NT2/D1 (cell line): Measurements from ENCODE around the gene COL1A2.

Experiments
- DNase-seq: peaks from one replicate; pipeline ENCODE4 v3.0.0-alpha.2; 2011; ENCODE audit warnings: low read depth, low spot score
- H3K27me3 ChIP-seq: 2 replicates; pipeline ENCODE4 v1.6.0; 2011; ENCODE audit warnings: mild to moderate bottlenecking; ENCODE audit not compliant: insufficient read length, insufficient read depth
- H3K36me3 ChIP-seq: 2 replicates; pipeline ENCODE4 v1.6.1; 2011; ENCODE audit warnings: mild to moderate bottlenecking, low read length, mixed read lengths; ENCODE audit not compliant: insufficient read depth, insufficient read length
- H3K4me1 ChIP-seq: 2 replicates; pipeline ENCODE4 v1.5.1; 2011; ENCODE audit not compliant: insufficient read depth, insufficient read length
- H3K4me3 ChIP-seq: 2 replicates; pipeline ENCODE4 v1.5.1; 2011; ENCODE audit warnings: low read depth; ENCODE audit not compliant: insufficient read length
- H3K9ac ChIP-seq: 2 replicates; pipeline ENCODE4 v1.6.0; 2011; ENCODE audit warnings: low read depth; ENCODE audit not compliant: insufficient read length
- H3K9me3 ChIP-seq: 2 replicates; pipeline ENCODE4 v1.5.1; 2011; ENCODE audit warnings: mild to moderate bottlenecking, low read length; ENCODE audit not compliant: insufficient read depth
- SUZ12 ChIP-seq: IDR thresholded peaks from 2 replicates; pipeline ENCODE4 v1.6.1; 2011; ENCODE audit not compliant: insufficient read length, insufficient read depth; ENCODE audit errors: extremely low read depth
- YY1 ChIP-seq: IDR thresholded peaks from 2 replicates; pipeline ENCODE4 v1.6.1; 2011; ENCODE audit not compliant: insufficient read length, insufficient read depth
- ZNF274 ChIP-seq: IDR thresholded peaks from 2 replicates; pipeline ENCODE4 v1.6.1; 2011; ENCODE audit warnings: mild to moderate bottlenecking, low read depth, low read length

COL1A2 gene

GRCh38 chr7:94410413-94411187 lies 15.9 kb downstream of the COL1A2 start:
- Histone ChIP-seq H3K36me3 (peaks cover 92% of the 10 kb centered on the region), H3K9me3 (no peaks in the 10 kb centered on the region), H3K9ac (no peak overlapping the region), H3K4me3 (no peak overlapping the region), H3K4me1 (no peaks in the 10 kb centered on the region), H3K27me3 (no peaks in the 10 kb centered on the region)
- TF ChIP-seq ZNF274 (no peak), SUZ12 (no peak), YY1 (no peak)
- no peak for DNase-seq

GRCh38 chr7:94411188-94411466 lies 16.4 kb downstream of the COL1A2 start:
- TF ChIP-seq SUZ12: no peak
- TF ChIP-seq ZNF274: no peak
- no peak for TF ChIP-seq YY1
- H3K9me3 ChIP-seq: no peaks in the 10 kb centered on the region
- H3K4me1 ChIP-seq: no peaks in the 10 kb centered on the region
- H3K4me3 ChIP-seq: no peak overlapping the region
- peaks cover 91% of the 10 kb centered on the region for H3K36me3 ChIP-seq
- DNase-seq: no peak
- no peaks in the 10 kb centered on the region for H3K27me3 ChIP-seq
- no peak overlapping the region for H3K9ac ChIP-seq

GRCh38 chr7:94412762-94413322 lies 18.1 kb downstream of the COL1A2 start:
- H3K36me3 ChIP-seq: peaks cover 95% of the 10 kb centered on the region
- DNase-seq: no peak

GRCh38 chr7:94414481-94414880 lies 19.8 kb downstream of the COL1A2 start:
- no peak for DNase-seq
- H3K36me3 ChIP-seq: peaks cover 96% of the 10 kb centered on the region
- no peaks in the 10 kb centered on the region for H3K9me3 ChIP-seq
- no peaks in the 10 kb centered on the region for H3K27me3 ChIP-seq
- H3K4me3 ChIP-seq: no peak overlapping the region
- H3K9ac ChIP-seq: no peak overlapping the region
- TF ChIP-seq YY1: no peak
- TF ChIP-seq ZNF274: no peak
- TF ChIP-seq SUZ12: no peak
- no peaks in the 10 kb centered on the region for H3K4me1 ChIP-seq

More at GRCh38 chr7:94412762-94413322, 18.1 kb downstream of the COL1A2 start:
- TF ChIP-seq ZNF274 (no peak), YY1 (no peak), SUZ12 (no peak)
- Histone ChIP-seq H3K4me3 (no peak overlapping the region), H3K27me3 (no peaks in the 10 kb centered on the region), H3K9me3 (no peaks in the 10 kb centered on the region), H3K9ac (no peak overlapping the region), H3K4me1 (no peaks in the 10 kb centered on the region)

GRCh38 chr7:94414980-94415379 lies 20.3 kb downstream of the COL1A2 start:
- peaks cover 96% of the 10 kb centered on the region for H3K36me3 ChIP-seq
- no peak for TF ChIP-seq ZNF274
- no peak for TF ChIP-seq SUZ12
- no peak for TF ChIP-seq YY1
- no peak for DNase-seq
- H3K9me3 ChIP-seq: no peaks in the 10 kb centered on the region
- H3K4me3 ChIP-seq: no peak overlapping the region
- H3K27me3 ChIP-seq: no peaks in the 10 kb centered on the region
- H3K9ac ChIP-seq: no peak overlapping the region
- no peaks in the 10 kb centered on the region for H3K4me1 ChIP-seq

GRCh38 chr7:94417306-94417705 lies 22.6 kb downstream of the COL1A2 start:
- TF ChIP-seq ZNF274 (no peak), SUZ12 (no peak), YY1 (no peak)
- H3K36me3 ChIP-seq: peaks cover 95% of the 10 kb centered on the region
- no peaks in the 10 kb centered on the region for H3K27me3 ChIP-seq
- no peak overlapping the region for H3K9ac ChIP-seq
- H3K9me3 ChIP-seq: no peaks in the 10 kb centered on the region
- no peak for DNase-seq
- no peak overlapping the region for H3K4me3 ChIP-seq
- H3K4me1 ChIP-seq: no peaks in the 10 kb centered on the region

- Histone ChIP-seq H3K4me1 (no peaks in the 10 kb centered on the region), H3K9ac (no peak overlapping the region), H3K27me3 (no peaks in the 10 kb centered on the region)
These were observed 23.2 kb downstream of the COL1A2 start for GRCh38 chr7:94417901-94418300.

More at GRCh38 chr7:94417901-94418300, 23.2 kb downstream of the COL1A2 start:
- H3K9me3 ChIP-seq: no peaks in the 10 kb centered on the region
- TF ChIP-seq YY1 (no peak), SUZ12 (no peak), ZNF274 (no peak)
- DNase-seq: no peak
- peaks cover 95% of the 10 kb centered on the region for H3K36me3 ChIP-seq
- H3K4me3 ChIP-seq: no peak overlapping the region
